HEK293 (cell line): Measurements from ENCODE around the gene PALM3.
A peak's percentile ranks its signal among the peaks of the same experiment; 100 is the strongest.

Experiments
- CTCF ChIA-PET: fragments of 350-600 bp; formaldehyde crosslinking; extraction: SDS; loops from one replicate; lab custom pipeline; 2021; ENCODE audit warnings: antibody characterized with exemption; lab: Yijun Ruan, JAX
- POLR2A ChIA-PET: fragments of 300-600 bp; formaldehyde crosslinking; extraction: SDS; loops from one replicate; lab custom pipeline; 2020; ENCODE audit warnings: antibody characterized with exemption, inconsistent platforms; lab: Yijun Ruan, JAX
- H3K27ac ChIP-seq: fragments of 200-500 bp; sonication (Bioruptor generic); 2 replicates; pipeline ENCODE4 v1.5.1; 2014; ENCODE audit warnings: low read depth, low read length, control low read depth, inconsistent platforms; ENCODE audit errors: extremely low read depth
- H3K36me3 ChIP-seq, 2 experiments: fragments of 200-500 bp in 1 of 2; sonication (Bioruptor generic) in 1 of 2; 1 replicate in 1 of 2; 2 replicates in 1 of 2; pipeline ENCODE4 v1.5.1; 2014 to 2017; ENCODE audit warnings: inconsistent platforms in 2 of 2, low read length in 2 of 2; ENCODE audit not compliant: control insufficient read depth in 2 of 2, insufficient read depth in 1 of 2
- H3K4me1 ChIP-seq: fragments of 200-500 bp; sonication (Bioruptor generic); 2 replicates; pipeline ENCODE4 v1.5.1; 2014; ENCODE audit warnings: mild to moderate bottlenecking, low read length, inconsistent platforms; ENCODE audit not compliant: control insufficient read depth, insufficient read depth
- H3K4me3 ChIP-seq: 2 replicates; pipeline ENCODE4 v1.5.1; 2011; ENCODE audit warnings: low read depth, mild to moderate bottlenecking, control low read depth, low read length, moderate library complexity
- H3K9me3 ChIP-seq: fragments of 200-500 bp; sonication (Bioruptor generic); 2 replicates; pipeline ENCODE4 v1.5.1; 2014; ENCODE audit warnings: low read depth, low read length, inconsistent platforms; ENCODE audit not compliant: control insufficient read depth, insufficient read depth
- HOXA7 ChIP-seq: sonication (generic); formaldehyde crosslinking; IDR thresholded peaks from 2 replicates; pipeline ENCODE4 v1.8.1; 2022; ENCODE audit warnings: missing genetic modification reagents, borderline replicate concordance
- MZF1 ChIP-seq: fragments of 450-650 bp; formaldehyde crosslinking; IDR thresholded peaks from 2 replicates; pipeline ENCODE4 v1.5.1; 2017; ENCODE audit warnings: missing biosample characterization, missing genetic modification characterization, borderline replicate concordance
- PRDM4 ChIP-seq: fragments of 450-650 bp; formaldehyde crosslinking; IDR thresholded peaks from 2 replicates; pipeline ENCODE4 v1.5.1; 2017; ENCODE audit warnings: missing biosample characterization, missing genetic modification characterization
- ZBTB11 ChIP-seq: fragments of 450-650 bp; formaldehyde crosslinking; conservative IDR thresholded peaks from 2 replicates; pipeline ENCODE4 v1.5.1; 2016; ENCODE audit warnings: low read depth, missing biosample characterization, missing genetic modification characterization
- ZEB2 ChIP-seq: fragments of 450-650 bp; formaldehyde crosslinking; IDR thresholded peaks from 2 replicates; pipeline ENCODE4 v1.5.1; 2016; ENCODE audit warnings: missing biosample characterization, missing genetic modification characterization
- ZNF10 ChIP-seq: fragments of 450-650 bp; formaldehyde crosslinking; IDR thresholded peaks from 2 replicates; pipeline ENCODE4 v1.5.1; 2017; ENCODE audit warnings: missing biosample characterization, missing genetic modification characterization
- ZNF114 ChIP-seq: fragments of 450-650 bp; formaldehyde crosslinking; IDR thresholded peaks from 2 replicates; pipeline ENCODE4 v1.5.0; 2017; ENCODE audit warnings: missing biosample characterization, missing genetic modification characterization
- ZNF121 ChIP-seq: fragments of 450-650 bp; formaldehyde crosslinking; IDR thresholded peaks from 2 replicates; pipeline ENCODE4 v1.5.1; 2016; ENCODE audit warnings: missing biosample characterization, missing genetic modification characterization
- ZNF174 ChIP-seq: fragments of 450-650 bp; formaldehyde crosslinking; IDR thresholded peaks from 2 replicates; pipeline ENCODE4 v1.5.0; 2017; ENCODE audit warnings: missing biosample characterization, mild to moderate bottlenecking, missing genetic modification characterization
- ZNF266 ChIP-seq: fragments of 450-650 bp; formaldehyde crosslinking; IDR thresholded peaks from 2 replicates; pipeline ENCODE4 v1.5.1; 2016; ENCODE audit warnings: missing biosample characterization, missing genetic modification characterization, low read depth
- ZNF292 ChIP-seq: fragments of 450-650 bp; formaldehyde crosslinking; IDR thresholded peaks from 2 replicates; pipeline ENCODE4 v1.5.1; 2016; ENCODE audit warnings: low read depth, missing biosample characterization, missing genetic modification characterization, borderline replicate concordance
- ZNF362 ChIP-seq: fragments of 450-650 bp; formaldehyde crosslinking; IDR thresholded peaks from 2 replicates; pipeline ENCODE4 v1.5.1; 2016; ENCODE audit warnings: missing biosample characterization, missing genetic modification characterization
- ZNF48 ChIP-seq: fragments of 450-650 bp; formaldehyde crosslinking; IDR thresholded peaks from 2 replicates; pipeline ENCODE4 v1.5.1; 2016; ENCODE audit warnings: missing biosample characterization, missing genetic modification characterization
- ZNF488 ChIP-seq: fragments of 450-650 bp; formaldehyde crosslinking; IDR thresholded peaks from 2 replicates; pipeline ENCODE4 v1.5.1; 2016; ENCODE audit warnings: missing biosample characterization, missing genetic modification characterization
- ZNF529 ChIP-seq: fragments of 450-650 bp; formaldehyde crosslinking; IDR thresholded peaks from 2 replicates; pipeline ENCODE4 v1.5.1; 2017; ENCODE audit warnings: missing genetic modification characterization, missing biosample characterization; ENCODE audit not compliant: insufficient replicate concordance

PALM3 gene

GRCh38 chr19:14097532-14098151 is 35.8 kb upstream of the PALM3 start (continued):
- no peak for TF ChIP-seq ZNF529 (tag by site-specific recombination)
- no peak for TF ChIP-seq ZNF266 (tag by site-specific recombination)

GRCh38 chr19:14096272-14096992 is 34.6 kb upstream of the PALM3 start:
- Histone ChIP-seq H3K4me3 (no peak overlapping the region), H3K36me3 (peaks cover 15 to 37% of the 10 kb centered on the region in 2 experiments; a peak in 2 of 3 replicates), H3K4me1 (no peaks in the 10 kb centered on the region), H3K9me3 (no peaks in the 10 kb centered on the region), H3K27ac (no peak overlapping the region)
- ChIA-PET POLR2A (interaction anchor here (0.7 to 1.7 kb wide), 2 partner anchors 27 to 40 kb away, joined by 4 to 7 read pairs; partner anchors contain the start of gene ASF1B), CTCF (interaction anchor here (0.6 to 1.1 kb wide), 5 partner anchors 16 to 1180 kb away, joined by 3 to 4 read pairs (median 3); a partner anchor contains a TSS)
- TF ChIP-seq HOXA7 (CRISPR knock-in tag) (no peak), ZNF114 (tag by site-specific recombination) (no peak), ZNF10 (tag by site-specific recombination) (no peak), ZNF48 (tag by site-specific recombination) (no peak), ZNF121 (peak; percentile 77; the same call in 1 of the 2 replicates), ZBTB11 (tag by site-specific recombination) (no peak), MZF1 (no peak), PRDM4 (tag by site-specific recombination) (no peak), ZNF488 (tag by site-specific recombination) (no peak), ZEB2 (no peak), ZNF292 (no peak), ZNF362 (tag by site-specific recombination) (0 out of 2 replicates have a peak, but pooled peaks have one; percentile 0), ZNF174 (no peak)
